Middle frontal gyrus (tissue), 1 donor: ENCODE data around the gene COLEC12.
A peak's percentile ranks its signal among the peaks of the same experiment; 100 is the strongest.
"Not testable (repeated sequence)": the region's sequence is repeated elsewhere in the genome, so short reads cannot be mapped to it uniquely, and the experiment has no call there.

ENCODE experiments used
- DNase-seq: peaks from one replicate; pipeline ENCODE4 v3.0.0-alpha.2; 2015; ENCODE audit warnings: low spot score; ENCODE audit errors: extremely low spot score

The COLEC12 gene

DNA sequence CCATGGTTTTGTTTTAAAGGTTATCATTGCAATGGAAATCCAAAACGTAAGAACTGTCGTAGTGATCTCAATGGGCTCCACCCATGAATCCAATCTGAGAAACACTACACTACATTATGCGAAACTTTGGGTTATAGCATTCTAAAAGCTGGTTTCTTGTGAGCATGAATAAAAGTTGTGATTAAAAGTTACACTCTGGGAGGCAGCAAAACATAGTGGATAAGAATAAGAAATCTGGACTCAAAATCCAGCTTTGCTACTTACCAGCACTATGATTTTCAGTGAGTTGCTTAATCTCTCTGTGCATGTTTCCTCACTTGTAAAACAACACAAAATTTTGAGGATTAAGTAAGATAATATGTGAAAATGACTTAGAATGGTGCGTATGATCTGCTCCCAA, 207.0 kb downstream of the COLEC12 start:
- DNase-seq = no peak

- DNase-seq = no peak
Measured at GRCh38 chr18:292271-292670, 208.2 kb downstream of the COLEC12 start.

GRCh38 chr18:289970-290369, 210.5 kb downstream of the COLEC12 start:
- DNase-seq = not testable (repeated sequence)

- no peak for DNase-seq
Measured at GRCh38 chr18:289026-289425, 211.5 kb downstream of the COLEC12 start.

DNA sequence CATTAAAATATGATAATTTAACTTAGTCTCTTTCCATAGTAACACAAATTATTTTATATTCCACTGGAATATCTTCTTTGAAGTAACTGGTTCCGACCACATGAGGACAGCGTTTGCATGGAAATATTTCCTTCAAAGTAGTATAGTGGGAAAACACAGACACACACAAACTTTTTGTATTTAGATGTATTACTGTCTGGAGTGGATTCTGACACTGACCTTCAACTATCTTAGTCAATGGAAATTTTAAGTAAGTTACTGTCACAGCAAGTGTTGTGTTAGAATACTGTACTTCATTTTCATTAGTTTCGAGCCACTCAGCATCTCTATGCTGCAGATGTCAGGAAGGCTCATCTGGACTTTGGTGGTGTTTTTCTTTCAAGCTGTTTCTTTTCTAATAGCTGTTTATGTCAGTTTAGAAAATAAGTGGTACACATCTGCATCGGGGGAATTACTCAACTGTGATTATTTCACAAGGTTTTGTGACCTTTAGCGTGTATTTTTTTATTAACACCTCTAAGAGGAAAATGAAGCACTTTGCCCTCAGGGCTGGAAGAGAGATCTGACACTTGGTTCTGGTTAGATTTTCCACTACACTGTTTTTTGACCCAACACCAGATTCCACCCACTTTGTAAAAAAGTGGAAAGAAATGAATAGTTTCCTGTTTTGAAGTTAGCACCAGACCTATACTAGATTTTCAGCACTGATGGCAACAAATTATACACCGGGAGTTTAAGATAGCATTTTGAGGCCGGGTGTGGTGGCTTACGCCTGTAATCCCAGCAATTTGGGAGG, 213.8 kb downstream of the COLEC12 start:
- DNase-seq = peak; percentile 13

DNA sequence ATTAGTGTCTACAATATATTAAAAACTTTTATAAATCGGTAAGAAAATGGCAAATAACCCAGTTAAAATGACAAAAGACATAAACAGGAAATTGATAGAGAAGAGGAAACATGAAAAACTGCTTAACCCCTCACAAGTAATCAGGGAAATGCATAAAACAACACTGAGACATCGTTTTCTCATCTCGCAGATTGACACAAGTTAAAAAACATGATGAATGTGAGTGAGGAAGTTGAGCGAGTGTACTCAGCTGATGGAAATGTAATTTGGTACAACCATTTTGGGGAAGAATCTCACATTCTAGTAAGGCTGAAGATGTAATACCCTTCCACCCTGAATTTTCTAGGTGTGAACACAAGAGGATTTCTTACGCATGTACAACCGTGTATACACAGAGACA, 214.7 kb downstream of the COLEC12 start:
- DNase-seq = no peak

GRCh38 chr18:275486-275885, 225.0 kb downstream of the COLEC12 start:
- no peak for DNase-seq

- no peak for DNase-seq
Measured at GRCh38 chr18:274313-274712, 226.2 kb downstream of the COLEC12 start.

- DNase-seq = no peak
Measured at GRCh38 chr18:273525-273924, 227.0 kb downstream of the COLEC12 start.

GRCh38 chr18:272650-273049, 227.9 kb downstream of the COLEC12 start:
- DNase-seq = no peak

GRCh38 chr18:269480-270095, 230.9 kb downstream of the COLEC12 start:
- no peak for DNase-seq

GRCh38 chr18:267688-268552, 232.6 kb downstream of the COLEC12 start, which contains the start of gene THOC1:
THOC1 (minus strand) TSS chr18:268047; CDS start chr18:268019, 28 bp downstream.
- DNase-seq = peak; percentile 93

- DNase-seq = no peak
Measured at GRCh38 chr18:267380-267687, 233.2 kb downstream of the COLEC12 start.
